GM12801 (cell line): Measurements from ENCODE around the gene PRCC.

ENCODE experiments used
- TF ChIP-seq, protein P1 (sequence below): IDR thresholded peaks from one replicate; pipeline ENCODE4 v1.5.1; 2011; ENCODE audit warnings: control low read depth; ENCODE audit not compliant: insufficient read length; ENCODE audit errors: extremely low read depth

Gene PRCC

DNA sequence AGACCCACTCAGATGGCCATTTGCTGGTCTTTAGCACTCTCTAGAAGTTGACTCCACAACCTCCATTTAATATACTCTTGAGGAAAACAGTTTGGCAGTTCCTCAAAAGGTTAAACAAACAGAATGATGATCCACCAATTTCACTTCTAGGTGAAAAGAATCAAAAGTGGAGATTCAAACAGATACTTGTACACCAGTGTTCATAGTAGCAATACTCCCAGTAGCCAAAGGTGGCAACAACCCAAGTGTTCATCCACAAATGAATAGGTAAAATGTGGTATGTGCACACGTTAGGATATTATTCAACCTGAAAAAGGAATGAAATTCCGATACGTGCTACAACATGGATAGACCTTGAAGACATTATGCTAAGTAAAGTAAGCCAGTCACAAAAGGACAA is 6.3 kb downstream of the PRCC start:
- TF ChIP-seq, protein P1, sequence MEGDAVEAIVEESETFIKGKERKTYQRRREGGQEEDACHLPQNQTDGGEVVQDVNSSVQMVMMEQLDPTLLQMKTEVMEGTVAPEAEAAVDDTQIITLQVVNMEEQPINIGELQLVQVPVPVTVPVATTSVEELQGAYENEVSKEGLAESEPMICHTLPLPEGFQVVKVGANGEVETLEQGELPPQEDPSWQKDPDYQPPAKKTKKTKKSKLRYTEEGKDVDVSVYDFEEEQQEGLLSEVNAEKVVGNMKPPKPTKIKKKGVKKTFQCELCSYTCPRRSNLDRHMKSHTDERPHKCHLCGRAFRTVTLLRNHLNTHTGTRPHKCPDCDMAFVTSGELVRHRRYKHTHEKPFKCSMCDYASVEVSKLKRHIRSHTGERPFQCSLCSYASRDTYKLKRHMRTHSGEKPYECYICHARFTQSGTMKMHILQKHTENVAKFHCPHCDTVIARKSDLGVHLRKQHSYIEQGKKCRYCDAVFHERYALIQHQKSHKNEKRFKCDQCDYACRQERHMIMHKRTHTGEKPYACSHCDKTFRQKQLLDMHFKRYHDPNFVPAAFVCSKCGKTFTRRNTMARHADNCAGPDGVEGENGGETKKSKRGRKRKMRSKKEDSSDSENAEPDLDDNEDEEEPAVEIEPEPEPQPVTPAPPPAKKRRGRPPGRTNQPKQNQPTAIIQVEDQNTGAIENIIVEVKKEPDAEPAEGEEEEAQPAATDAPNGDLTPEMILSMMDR = no peak

- TF ChIP-seq, protein P1 = no peak
Measured at GRCh38 chr1:156775799-156776198, 8.5 kb downstream of the PRCC start.

DNA sequence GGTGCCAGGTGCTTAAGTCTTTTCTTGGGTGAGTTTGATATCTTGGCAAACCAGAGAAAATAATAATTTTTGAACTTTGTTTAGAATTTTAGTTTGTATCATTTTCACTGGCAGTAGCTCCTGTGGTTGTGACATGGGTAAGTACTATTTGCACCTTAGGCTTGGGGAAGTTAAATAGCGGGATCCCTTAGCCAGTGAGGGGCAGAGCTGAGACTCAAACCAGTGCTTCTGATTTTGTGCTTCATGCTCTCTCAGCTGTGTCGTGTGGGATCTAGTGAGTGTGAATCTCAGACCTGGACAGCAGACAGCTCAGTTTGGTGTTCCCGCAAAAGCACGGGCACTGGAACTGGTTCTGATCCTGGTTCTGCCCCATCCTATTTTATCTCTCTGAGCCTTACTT is 9.6 kb downstream of the PRCC start:
- TF ChIP-seq, protein P1 = no peak

DNA sequence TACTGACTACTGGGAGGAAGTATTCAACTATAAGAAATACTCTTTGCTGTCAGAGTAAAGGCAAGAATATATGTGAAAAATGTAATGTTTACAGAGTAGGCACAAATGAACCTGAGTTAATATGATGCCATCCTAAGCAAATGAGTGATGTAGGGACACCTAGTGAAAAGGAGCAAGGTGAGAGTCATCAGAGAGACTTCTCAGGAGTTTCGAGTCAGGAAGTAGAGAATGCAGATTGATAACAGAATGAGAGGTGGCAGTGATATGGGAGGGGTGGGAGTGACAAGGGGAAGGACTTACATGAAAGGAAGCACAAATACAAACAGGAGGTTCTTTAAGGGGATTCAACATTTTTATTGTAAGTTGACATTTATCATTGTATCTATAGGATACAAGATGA is 10.2 kb downstream of the PRCC start:
- TF ChIP-seq, protein P1 = no peak

- TF ChIP-seq, protein P1 = no peak
Measured at GRCh38 chr1:156781585-156782186, 14.4 kb downstream of the PRCC start.

DNA sequence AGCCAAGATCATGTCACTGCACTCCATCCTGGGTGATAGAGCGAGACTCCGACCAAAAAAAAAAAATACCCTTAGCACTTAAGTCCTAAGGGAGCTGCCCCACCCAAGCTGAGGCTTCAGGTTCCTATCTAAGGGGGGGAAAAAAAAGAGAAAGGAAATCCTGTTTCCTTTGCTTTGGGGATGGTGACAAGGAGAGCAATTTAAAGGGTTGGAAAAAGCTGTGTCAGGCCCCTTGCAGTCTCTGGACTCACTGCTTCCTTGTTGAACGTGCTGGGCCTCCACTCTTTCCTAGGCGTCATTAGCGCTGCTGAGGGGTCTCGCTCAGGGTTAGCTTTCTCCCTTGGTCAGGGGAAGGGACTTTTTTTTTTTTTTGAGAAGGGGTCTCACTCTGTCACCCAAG is 18.1 kb downstream of the PRCC start:
- TF ChIP-seq, protein P1 = no peak

DNA sequence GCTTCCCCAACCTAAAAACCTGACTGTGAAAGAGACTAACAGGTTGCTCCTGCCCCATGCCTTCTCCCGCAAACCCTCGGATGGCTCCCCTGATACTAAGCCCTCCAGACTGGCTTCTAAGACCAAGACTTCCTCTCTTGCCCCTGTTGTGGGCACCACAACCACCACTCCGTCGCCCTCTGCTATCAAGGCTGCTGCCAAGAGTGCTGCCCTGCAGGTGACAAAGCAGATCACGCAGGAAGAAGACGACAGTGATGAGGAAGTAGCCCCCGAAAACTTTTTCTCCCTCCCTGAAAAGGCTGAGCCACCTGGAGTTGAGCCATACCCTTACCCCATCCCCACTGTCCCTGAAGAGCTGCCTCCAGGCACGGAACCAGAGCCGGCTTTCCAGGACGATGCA is 19.3 kb downstream of the PRCC start:
- TF ChIP-seq, protein P1 = no peak
